NCI-H774 (cell line): ENCODE data around the gene GRM5.

ENCODE experiments used
- DNase-seq: peaks from one replicate; lab custom pipeline; 2025; lab: John Stamatoyannopoulos, UW

Gene GRM5

GRCh38 chr11:88695689-88696414 lies 369.9 kb downstream of the GRM5 start:
- DNase-seq = no peak

GRCh38 chr11:88692306-88693086 lies 373.3 kb downstream of the GRM5 start:
- no peak for DNase-seq

GRCh38 chr11:88689548-88690240 lies 376.1 kb downstream of the GRM5 start:
- no peak for DNase-seq

GRCh38 chr11:88683024-88683423 lies 382.8 kb downstream of the GRM5 start:
- DNase-seq = no peak

GRCh38 chr11:88680806-88681205 lies 385.0 kb downstream of the GRM5 start:
- DNase-seq = no peak

- no peak for DNase-seq
Observed at GRCh38 chr11:88666364-88666763, 399.4 kb downstream of the GRM5 start.

- DNase-seq = no peak
Observed at GRCh38 chr11:88657076-88657738, 408.6 kb downstream of the GRM5 start.

GRCh38 chr11:88656283-88656682 lies 409.5 kb downstream of the GRM5 start:
- DNase-seq = no peak

GRCh38 chr11:88655656-88656055 lies 410.1 kb downstream of the GRM5 start:
- no peak for DNase-seq

- no peak for DNase-seq
Observed at GRCh38 chr11:88655196-88655595, 410.6 kb downstream of the GRM5 start.

- DNase-seq = no peak
Observed at GRCh38 chr11:88651556-88651955, 414.2 kb downstream of the GRM5 start.

- DNase-seq = no peak
Observed at GRCh38 chr11:88644724-88645123, 421.1 kb downstream of the GRM5 start.

- DNase-seq = no peak
Observed at GRCh38 chr11:88632163-88632562, 433.6 kb downstream of the GRM5 start.

- DNase-seq = no peak
Observed at GRCh38 chr11:88631497-88631896, 434.3 kb downstream of the GRM5 start.

GRCh38 chr11:88629496-88629895 lies 436.3 kb downstream of the GRM5 start:
- DNase-seq = no peak

GRCh38 chr11:88626216-88626615 lies 439.6 kb downstream of the GRM5 start:
- no peak for DNase-seq

GRCh38 chr11:88623531-88623930 lies 442.3 kb downstream of the GRM5 start:
- DNase-seq = no peak

- no peak for DNase-seq
Observed at GRCh38 chr11:88620568-88621130, 445.1 kb downstream of the GRM5 start.

- no peak for DNase-seq
Observed at GRCh38 chr11:88619656-88620385, 446.0 kb downstream of the GRM5 start.

- DNase-seq = no peak
Observed at GRCh38 chr11:88619071-88619425, 446.7 kb downstream of the GRM5 start.

GRCh38 chr11:88618327-88619070 lies 447.3 kb downstream of the GRM5 start:
- DNase-seq = no peak
